Lower leg skin (tissue), 3 donors: Measurements from ENCODE around the gene FAT3.

ENCODE experiments used
- POLR2A ChIP-seq, 2 donors: fragments of 450-650 bp; IDR thresholded peaks; one replicate each; pipeline ENCODE4 v1.6.1; 2016 to 2017; ENCODE audit warnings: antibody characterized with exemption in 2 of 2, mild to moderate bottlenecking in 1 of 2, moderate library complexity in 1 of 2
- TF ChIP-seq, protein P1 (sequence below), 3 donors: fragments of 450-650 bp; IDR thresholded peaks; one replicate each; pipeline ENCODE4 v1.5.1; 2016; ENCODE audit warnings: antibody characterized with exemption in 3 of 3, mild to moderate bottlenecking in 3 of 3, moderate library complexity in 2 of 3

DNA sequence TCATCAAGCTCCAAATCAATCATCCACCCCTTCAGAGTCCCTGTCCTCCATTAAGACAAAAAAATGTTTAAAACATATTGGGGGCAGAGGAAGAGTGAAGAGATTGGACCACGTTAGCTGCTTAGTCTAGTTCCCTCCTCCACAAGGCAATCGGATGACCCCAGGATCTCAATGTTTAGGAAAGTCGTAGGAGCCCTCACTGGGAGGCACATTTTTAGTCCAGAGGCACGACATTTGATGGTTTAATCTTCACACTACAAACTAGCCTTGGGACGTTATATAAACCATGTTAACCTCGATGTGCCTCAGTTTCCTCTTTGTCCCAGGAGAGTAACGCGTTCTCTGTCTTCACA lies 588 bp upstream of the FAT3 start:
- TF ChIP-seq, protein P1, sequence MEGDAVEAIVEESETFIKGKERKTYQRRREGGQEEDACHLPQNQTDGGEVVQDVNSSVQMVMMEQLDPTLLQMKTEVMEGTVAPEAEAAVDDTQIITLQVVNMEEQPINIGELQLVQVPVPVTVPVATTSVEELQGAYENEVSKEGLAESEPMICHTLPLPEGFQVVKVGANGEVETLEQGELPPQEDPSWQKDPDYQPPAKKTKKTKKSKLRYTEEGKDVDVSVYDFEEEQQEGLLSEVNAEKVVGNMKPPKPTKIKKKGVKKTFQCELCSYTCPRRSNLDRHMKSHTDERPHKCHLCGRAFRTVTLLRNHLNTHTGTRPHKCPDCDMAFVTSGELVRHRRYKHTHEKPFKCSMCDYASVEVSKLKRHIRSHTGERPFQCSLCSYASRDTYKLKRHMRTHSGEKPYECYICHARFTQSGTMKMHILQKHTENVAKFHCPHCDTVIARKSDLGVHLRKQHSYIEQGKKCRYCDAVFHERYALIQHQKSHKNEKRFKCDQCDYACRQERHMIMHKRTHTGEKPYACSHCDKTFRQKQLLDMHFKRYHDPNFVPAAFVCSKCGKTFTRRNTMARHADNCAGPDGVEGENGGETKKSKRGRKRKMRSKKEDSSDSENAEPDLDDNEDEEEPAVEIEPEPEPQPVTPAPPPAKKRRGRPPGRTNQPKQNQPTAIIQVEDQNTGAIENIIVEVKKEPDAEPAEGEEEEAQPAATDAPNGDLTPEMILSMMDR (IDR thresholded peaks at IDR 0.05): no peak
- no peak for TF ChIP-seq POLR2A (IDR thresholded peaks at IDR 0.05)
